Brain microvascular endothelial cell (primary cell): ENCODE measurements around the gene NTF3.

Experiments used
- DNase-seq: peaks from one replicate; pipeline ENCODE4 v3.0.0-alpha.2; 2020
- H3K27ac ChIP-seq: fragments of 250-450 bp; sonication (Bioruptor Pico); 2 replicates; pipeline ENCODE4 v1.5.1; 2020; ENCODE audit warnings: mild to moderate bottlenecking, moderate library complexity
- H3K27me3 ChIP-seq: fragments of 250-450 bp; sonication (Bioruptor Pico); replicated peaks from 2 replicates; pipeline ENCODE4 v1.5.1; 2020; ENCODE audit warnings: mild to moderate bottlenecking
- H3K36me3 ChIP-seq: fragments of 250-450 bp; sonication (Bioruptor Pico); replicated peaks from 2 replicates; pipeline ENCODE4 v1.5.1; 2020; ENCODE audit warnings: mild to moderate bottlenecking
- H3K4me3 ChIP-seq: 2 replicates; pipeline ENCODE4 v1.5.1; 2011; ENCODE audit warnings: low read depth, mild to moderate bottlenecking, control low read depth, low read length, moderate library complexity
- in situ Hi-C: cut with HindIII; loops from 2 replicates; pipeline ENCODE4 v1.10.0; 2017; ENCODE audit warnings: low sequenced_read_pairs, low pct_ligation_motif_present
- TF ChIP-seq, protein P1 (sequence below): IDR thresholded peaks from 2 replicates; pipeline ENCODE4 v1.5.1; 2011; ENCODE audit warnings: low read depth, mild to moderate bottlenecking, moderate library complexity, low read length, control low read depth, inconsistent platforms; ENCODE audit errors: missing control alignments

The NTF3 gene

DNA sequence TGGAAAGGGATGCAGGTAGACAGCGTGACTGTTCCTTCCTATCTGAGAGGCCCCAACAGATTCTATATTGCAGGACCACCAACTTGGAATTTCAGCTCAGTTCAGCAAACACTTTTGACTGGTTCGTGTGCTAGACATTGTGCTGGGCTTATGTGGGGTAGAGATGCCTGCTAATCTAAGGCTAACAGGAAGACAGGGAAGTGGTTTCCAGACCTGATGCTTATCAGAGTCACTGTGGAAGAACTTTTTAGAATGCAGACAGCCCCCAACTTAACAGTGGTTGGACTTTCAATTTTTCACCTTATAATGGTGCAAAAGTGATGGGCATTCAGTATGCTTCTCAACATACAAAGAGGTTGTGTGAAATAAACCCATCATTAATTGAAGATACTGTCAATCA, 32.2 kb downstream of the NTF3 start:
- no peaks in the 10 kb centered on the region for H3K36me3 ChIP-seq
- no peak for DNase-seq
- in situ Hi-C loops, result no loop called here
- TF ChIP-seq, protein P1, sequence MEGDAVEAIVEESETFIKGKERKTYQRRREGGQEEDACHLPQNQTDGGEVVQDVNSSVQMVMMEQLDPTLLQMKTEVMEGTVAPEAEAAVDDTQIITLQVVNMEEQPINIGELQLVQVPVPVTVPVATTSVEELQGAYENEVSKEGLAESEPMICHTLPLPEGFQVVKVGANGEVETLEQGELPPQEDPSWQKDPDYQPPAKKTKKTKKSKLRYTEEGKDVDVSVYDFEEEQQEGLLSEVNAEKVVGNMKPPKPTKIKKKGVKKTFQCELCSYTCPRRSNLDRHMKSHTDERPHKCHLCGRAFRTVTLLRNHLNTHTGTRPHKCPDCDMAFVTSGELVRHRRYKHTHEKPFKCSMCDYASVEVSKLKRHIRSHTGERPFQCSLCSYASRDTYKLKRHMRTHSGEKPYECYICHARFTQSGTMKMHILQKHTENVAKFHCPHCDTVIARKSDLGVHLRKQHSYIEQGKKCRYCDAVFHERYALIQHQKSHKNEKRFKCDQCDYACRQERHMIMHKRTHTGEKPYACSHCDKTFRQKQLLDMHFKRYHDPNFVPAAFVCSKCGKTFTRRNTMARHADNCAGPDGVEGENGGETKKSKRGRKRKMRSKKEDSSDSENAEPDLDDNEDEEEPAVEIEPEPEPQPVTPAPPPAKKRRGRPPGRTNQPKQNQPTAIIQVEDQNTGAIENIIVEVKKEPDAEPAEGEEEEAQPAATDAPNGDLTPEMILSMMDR, result no peak
- H3K27me3 ChIP-seq, result no peaks in the 10 kb centered on the region
- H3K4me3 ChIP-seq, result no peak overlapping the region
- H3K27ac ChIP-seq, result no peak overlapping the region

- no peaks in the 10 kb centered on the region for H3K27me3 ChIP-seq
- H3K4me3 ChIP-seq, result no peak overlapping the region
- no peaks in the 10 kb centered on the region for H3K36me3 ChIP-seq
- no peak for DNase-seq
- in situ Hi-C loops, result no loop called here
- H3K27ac ChIP-seq, result no peak overlapping the region
- TF ChIP-seq, protein P1, result no peak
These were observed 33.5 kb downstream of the NTF3 start for GRCh38 chr12:5465384-5465783.

- TF ChIP-seq, protein P1, result no peak
- in situ Hi-C loops, result no loop called here
- H3K27ac ChIP-seq, result no peak overlapping the region
- DNase-seq, result no peak
- H3K27me3 ChIP-seq, result no peaks in the 10 kb centered on the region
- no peaks in the 10 kb centered on the region for H3K36me3 ChIP-seq
- H3K4me3 ChIP-seq, result no peak overlapping the region
These were observed 34.6 kb downstream of the NTF3 start for GRCh38 chr12:5466521-5466960.

GRCh38 chr12:5467931-5468330, 36.0 kb downstream of the NTF3 start:
- no peak overlapping the region for H3K27ac ChIP-seq
- H3K36me3 ChIP-seq, result no peaks in the 10 kb centered on the region
- no peak overlapping the region for H3K4me3 ChIP-seq
- no peak for DNase-seq
- TF ChIP-seq, protein P1, result no peak
- H3K27me3 ChIP-seq, result no peaks in the 10 kb centered on the region
- in situ Hi-C loops, result no loop called here

DNA sequence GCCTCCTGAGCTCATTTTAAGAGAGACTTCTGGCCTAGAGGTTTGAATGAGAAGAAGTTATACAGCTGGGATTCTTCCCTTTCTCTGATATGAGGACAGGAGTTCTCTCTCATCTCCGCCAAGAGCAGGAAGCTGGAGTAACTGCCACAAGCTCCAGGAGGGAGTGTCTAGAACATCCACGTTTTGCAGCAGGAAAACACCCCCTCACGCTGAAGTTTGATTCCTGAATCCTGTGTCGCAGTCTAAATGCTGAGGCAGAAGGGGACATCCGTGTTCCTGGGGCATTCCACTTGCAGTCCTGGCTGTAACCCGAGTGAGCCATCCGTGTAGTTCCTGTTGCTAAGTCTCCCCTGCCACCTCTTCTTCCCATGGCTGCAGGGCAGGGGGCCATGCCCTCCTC, 38.3 kb downstream of the NTF3 start:
- DNase-seq, result no peak
- no peaks in the 10 kb centered on the region for H3K27me3 ChIP-seq
- in situ Hi-C loops, result no loop called here

DNA sequence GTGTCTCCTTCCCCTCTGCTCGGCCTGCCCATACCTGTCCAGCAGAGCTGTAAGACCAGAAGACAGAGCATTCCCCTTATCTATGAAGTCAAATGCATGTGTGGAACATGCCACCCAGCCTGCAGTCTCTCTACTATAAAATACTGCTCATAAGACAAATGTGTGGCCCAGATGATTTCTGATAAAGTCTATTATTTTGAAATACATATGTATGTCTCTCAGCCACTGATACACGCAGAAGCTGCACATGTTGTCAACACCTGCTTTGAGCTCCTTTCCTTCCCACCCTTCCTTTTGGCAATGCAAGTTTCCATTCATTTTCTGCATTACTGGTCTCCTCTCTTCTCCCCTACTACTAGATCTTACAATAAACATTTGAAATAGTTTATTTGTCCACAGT, 38.8 kb downstream of the NTF3 start:
- Histone ChIP-seq H3K27me3 (no peaks in the 10 kb centered on the region), H3K27ac (no peak overlapping the region), H3K4me3 (no peak overlapping the region), H3K36me3 (no peaks in the 10 kb centered on the region)
- no peak for DNase-seq
- in situ Hi-C loops, result no loop called here
- TF ChIP-seq, protein P1, result no peak

More for the DNA sequence above, 38.3 kb downstream of the NTF3 start:
- no peaks in the 10 kb centered on the region for H3K36me3 ChIP-seq
- TF ChIP-seq, protein P1, result no peak
- H3K4me3 ChIP-seq, result no peak overlapping the region
- H3K27ac ChIP-seq, result no peak overlapping the region
